Neuronal stem cell (in vitro differentiated cells): ENCODE data around the gene TIMP2.

ENCODE experiments used
- DNase-seq: peaks from one replicate; pipeline ENCODE4 v3.0.0-alpha.2; 2013; ENCODE audit warnings: low spot score
- H2AFZ ChIP-seq: one replicate; pipeline ENCODE4 v1.6.1; 2013; ENCODE audit warnings: mild to moderate bottlenecking, low read length, inconsistent platforms
- H2AK5ac ChIP-seq: 2 replicates; pipeline ENCODE4 v1.6.1; 2013; ENCODE audit warnings: low read depth, mild to moderate bottlenecking, inconsistent platforms, low read length, moderate library complexity, mixed read lengths
- H2BK120ac ChIP-seq: 2 replicates; pipeline ENCODE4 v1.6.1; 2013; ENCODE audit warnings: low read depth, mild to moderate bottlenecking, inconsistent platforms, low read length, moderate library complexity, mixed read lengths
- H2BK12ac ChIP-seq: one replicate; pipeline ENCODE4 v1.6.1; 2013; ENCODE audit warnings: low read length, inconsistent platforms
- H2BK15ac ChIP-seq: 2 replicates; pipeline ENCODE4 v1.6.1; 2013; ENCODE audit warnings: mild to moderate bottlenecking, low read length, inconsistent platforms, mixed read lengths
- H2BK5ac ChIP-seq: one replicate; pipeline ENCODE4 v1.6.1; 2013; ENCODE audit warnings: inconsistent platforms, mild to moderate bottlenecking, low read length, moderate library complexity
- H3K14ac ChIP-seq: one replicate; pipeline ENCODE4 v1.6.1; 2013; ENCODE audit warnings: low read length, inconsistent platforms
- H3K18ac ChIP-seq: 2 replicates; pipeline ENCODE4 v1.6.1; 2013; ENCODE audit warnings: low read length, inconsistent platforms
- H3K23ac ChIP-seq: 2 replicates; pipeline ENCODE4 v1.6.1; 2013; ENCODE audit warnings: low read depth, mild to moderate bottlenecking, mixed read lengths, low read length, inconsistent platforms; ENCODE audit not compliant: poor library complexity
- H3K27ac ChIP-seq: replicated peaks from 3 replicates; pipeline ENCODE4 v1.5.1; 2013; ENCODE audit warnings: low read length, inconsistent platforms
- H3K27me3 ChIP-seq, 3 experiments: 2 replicates each; pipeline ENCODE4 v1.6.1; 2013; ENCODE audit warnings: low read length in 3 of 3, mild to moderate bottlenecking in 2 of 3, inconsistent platforms in 1 of 3, low read depth in 1 of 3, mixed read lengths in 1 of 3, moderate library complexity in 1 of 3; ENCODE audit not compliant: control insufficient read depth in 3 of 3, insufficient read depth in 3 of 3
- H3K36me3 ChIP-seq, 2 donors: replicated peaks in 1 of 2; 2 replicates each; pipeline ENCODE4 v1.6.1; 2013; ENCODE audit warnings: low read length in 2 of 2; ENCODE audit not compliant: control insufficient read depth in 2 of 2, insufficient read depth in 2 of 2
- H3K4ac ChIP-seq: 2 replicates; pipeline ENCODE4 v1.6.1; 2013; ENCODE audit warnings: inconsistent platforms, mild to moderate bottlenecking, low read length, moderate library complexity
- H3K4me1 ChIP-seq, 2 donors: 1 replicate in 1 of 2; 2 replicates in 1 of 2; pipeline ENCODE4 v1.6.1; 2013; ENCODE audit warnings: low read length in 2 of 2, low read depth in 1 of 2; ENCODE audit not compliant: control insufficient read depth in 2 of 2, insufficient read depth in 1 of 2
- H3K4me2 ChIP-seq: one replicate; pipeline ENCODE4 v1.6.1; 2013; ENCODE audit warnings: mild to moderate bottlenecking, low read length, inconsistent platforms; ENCODE audit not compliant: insufficient read depth, poor library complexity, severe bottlenecking
- H3K4me3 ChIP-seq, 2 donors: 2 replicates each; pipeline ENCODE4 v1.5.1; 2013; ENCODE audit warnings: low read length in 2 of 2, mild to moderate bottlenecking in 2 of 2, inconsistent platforms in 1 of 2, moderate library complexity in 1 of 2
- H3K79me1 ChIP-seq: one replicate; pipeline ENCODE4 v1.6.1; 2013; ENCODE audit warnings: low read depth, mild to moderate bottlenecking, inconsistent platforms, low read length, moderate library complexity
- H3K9ac ChIP-seq: one replicate; pipeline ENCODE4 v1.6.1; 2013; ENCODE audit warnings: mild to moderate bottlenecking, low read depth, low read length, inconsistent platforms; ENCODE audit not compliant: poor library complexity
- H3K9me3 ChIP-seq, 2 donors: replicated peaks in 1 of 2; 2 replicates each; pipeline versions ENCODE3 to v1.6.1; 2013; ENCODE audit warnings: low read length in 2 of 2, mild to moderate bottlenecking in 2 of 2, inconsistent platforms in 1 of 2, low read depth in 1 of 2, mixed read lengths in 1 of 2, moderate library complexity in 1 of 2; ENCODE audit not compliant: control insufficient read depth in 2 of 2, insufficient read depth in 1 of 2
- H4K8ac ChIP-seq: one replicate; pipeline ENCODE4 v1.6.1; 2013; ENCODE audit warnings: low read depth, mild to moderate bottlenecking, inconsistent platforms, low read length, moderate library complexity
- H4K91ac ChIP-seq: one replicate; pipeline ENCODE4 v1.6.1; 2013; ENCODE audit warnings: low read length, low read depth, mild to moderate bottlenecking, inconsistent platforms; ENCODE audit not compliant: poor library complexity
- WGBS, 2 donors: extraction: QIAGEN DNeasy Blood & Tissue Kit; methylation state at CpG; one replicate each; pipeline ENCODE4 v1.1.7; 2013; ENCODE audit warnings: missing lambda C conversion rate in 2 of 2, mixed read lengths in 1 of 2; ENCODE audit not compliant: insufficient read length in 2 of 2, insufficient replicate concordance in 1 of 2; ENCODE audit errors: extremely low coverage in 2 of 2; 5-methylcytosine and 5-hydroxymethylcytosine counted together

The TIMP2 gene

GRCh38 chr17:78826836-78827509, 98.2 kb downstream of the TIMP2 start:
- H3K36me3 ChIP-seq, result peaks cover 34 to 94% of the 10 kb centered on the region in 2 donors
- no peak overlapping the region for H2BK5ac ChIP-seq
- no peak overlapping the region for H3K4me2 ChIP-seq
- no CpG with 5 or more reads among the region's 21 CpGs for WGBS, 2 donors
- no peaks in the 10 kb centered on the region for H3K9me3 ChIP-seq
- H4K8ac ChIP-seq, result no peak overlapping the region
- no peak overlapping the region for H2BK120ac ChIP-seq
- no peak overlapping the region for H3K4ac ChIP-seq
- H4K91ac ChIP-seq, result no peak overlapping the region
- H3K23ac ChIP-seq, result no peak overlapping the region
- H3K14ac ChIP-seq, result no peak overlapping the region
- H3K79me1 ChIP-seq, result peaks cover 2% of the 10 kb centered on the region
- no peak overlapping the region for H3K27ac ChIP-seq
- no peak overlapping the region for H2AK5ac ChIP-seq
- no peak overlapping the region for H3K4me3 ChIP-seq
- H2BK12ac ChIP-seq, result no peak overlapping the region
- H2AFZ ChIP-seq, result no peak overlapping the region
- no peak overlapping the region for H3K18ac ChIP-seq
- no peak overlapping the region for H2BK15ac ChIP-seq
- peaks cover 8 to 9% of the 10 kb centered on the region in 2 donors for H3K4me1 ChIP-seq
- H3K9ac ChIP-seq, result no peak overlapping the region
- DNase-seq, result no peak
- no peaks in the 10 kb centered on the region for H3K27me3 ChIP-seq

DNA sequence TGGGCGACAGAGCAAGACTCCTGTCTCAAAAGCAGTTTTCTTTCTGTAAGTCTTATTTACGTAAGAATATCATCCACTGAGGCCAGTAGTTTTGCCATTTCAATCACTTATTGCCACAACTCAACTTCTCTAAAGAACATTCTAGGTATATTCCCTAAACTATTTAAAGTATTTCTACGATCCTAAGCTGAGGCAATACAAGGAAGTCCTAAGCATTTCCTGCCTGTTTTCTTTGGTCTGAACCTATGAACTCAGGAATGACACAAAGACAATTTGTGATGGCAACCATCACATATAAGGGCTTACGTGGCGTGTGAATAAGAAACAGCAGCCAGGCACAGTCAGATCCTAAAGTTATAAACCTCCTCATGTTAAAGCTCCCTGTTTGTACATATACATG, 98.8 kb downstream of the TIMP2 start:
- Histone ChIP-seq H3K4ac (no peak overlapping the region), H3K18ac (no peak overlapping the region), H2AFZ (no peak overlapping the region), H2BK12ac (no peak overlapping the region), H3K9me3 (no peaks in the 10 kb centered on the region), H3K27ac (no peak overlapping the region), H3K23ac (no peak overlapping the region), H3K9ac (no peak overlapping the region), H4K8ac (no peak overlapping the region), H3K36me3 (peaks cover 34 to 94% of the 10 kb centered on the region in 2 donors), H3K27me3 (no peaks in the 10 kb centered on the region), H2BK5ac (no peak overlapping the region), H3K4me1 (peaks cover 8 to 9% of the 10 kb centered on the region in 2 donors), H3K4me2 (no peak overlapping the region), H3K14ac (no peak overlapping the region), H4K91ac (no peak overlapping the region), H2BK120ac (no peak overlapping the region), H2BK15ac (no peak overlapping the region), H2AK5ac (no peak overlapping the region), H3K79me1 (peaks cover 2% of the 10 kb centered on the region), H3K4me3 (no peak overlapping the region)
- DNase-seq, result no peak
- WGBS, 2 donors, result no CpG with 5 or more reads among the region's 5 CpGs

GRCh38 chr17:78825696-78826095, 99.5 kb downstream of the TIMP2 start:
- no peak overlapping the region for H2AK5ac ChIP-seq
- H3K23ac ChIP-seq, result no peak overlapping the region
- H3K27me3 ChIP-seq, result no peaks in the 10 kb centered on the region
- H3K14ac ChIP-seq, result no peak overlapping the region
- no peak overlapping the region for H3K4ac ChIP-seq
- H3K36me3 ChIP-seq, result peaks cover 36 to 93% of the 10 kb centered on the region in 2 donors
- no peak overlapping the region for H3K4me3 ChIP-seq
- peaks cover 8 to 9% of the 10 kb centered on the region in 2 donors for H3K4me1 ChIP-seq
- H3K27ac ChIP-seq, result no peak overlapping the region
- no peak overlapping the region for H3K9ac ChIP-seq
- no peak overlapping the region for H2BK15ac ChIP-seq
- H2AFZ ChIP-seq, result no peak overlapping the region
- H3K9me3 ChIP-seq, result no peaks in the 10 kb centered on the region
- H3K79me1 ChIP-seq, result peaks cover 2% of the 10 kb centered on the region
- no CpG with 5 or more reads among the region's 6 CpGs for WGBS, 2 donors
- no peak overlapping the region for H4K8ac ChIP-seq
- H2BK120ac ChIP-seq, result no peak overlapping the region
- H2BK5ac ChIP-seq, result no peak overlapping the region
- H2BK12ac ChIP-seq, result no peak overlapping the region
- no peak overlapping the region for H3K4me2 ChIP-seq
- no peak overlapping the region for H3K18ac ChIP-seq
- H4K91ac ChIP-seq, result no peak overlapping the region
- DNase-seq, result no peak

GRCh38 chr17:78824240-78824639, 100.9 kb downstream of the TIMP2 start:
- Histone ChIP-seq H3K9ac (no peak overlapping the region), H3K27ac (no peak overlapping the region), H3K9me3 (no peaks in the 10 kb centered on the region), H2AFZ (no peak overlapping the region), H2BK12ac (no peak overlapping the region), H3K4me2 (no peak overlapping the region), H4K91ac (no peak overlapping the region), H3K4me3 (no peak overlapping the region), H3K14ac (no peak overlapping the region), H3K79me1 (peaks cover 2% of the 10 kb centered on the region), H3K23ac (no peak overlapping the region), H2BK120ac (no peak overlapping the region), H3K4me1 (peaks cover 8 to 9% of the 10 kb centered on the region in 2 donors), H2BK15ac (no peak overlapping the region), H2AK5ac (no peak overlapping the region), H4K8ac (no peak overlapping the region), H3K36me3 (peaks cover 47 to 95% of the 10 kb centered on the region in 2 donors), H2BK5ac (no peak overlapping the region), H3K27me3 (no peaks in the 10 kb centered on the region), H3K18ac (no peak overlapping the region), H3K4ac (no peak overlapping the region)
- WGBS, 2 donors, result no CpG with 5 or more reads among the region's 7 CpGs
- DNase-seq, result no peak
